GM12878 (cell line): Measurements from ENCODE around the gene COL6A1. TPM values are rescaled to one million over a fixed set of nuclear protein-coding genes. Genes with fewer than 3 reads are reported as not detected.

Source experiments
- ATAC-seq: fragments of 200-7000 bp; cut with Tn5 transposase; 3 replicates; pipeline ENCODE4 v1.9.1; 2020; ENCODE audit warnings: mild to moderate bottlenecking, moderate library complexity
- BruUV-seq: library from RNA; stranded (reverse); fragments of 400-500 nt; replicated peaks from 2 replicates; lab custom pipeline; 2021; lab: Mats Ljungman, UMichigan
- CTCF ChIA-PET: fragments of 300-600 bp; sonication (Branson Sonifier 250); formaldehyde crosslinking; extraction: SDS; loops from one replicate; lab custom pipeline; 2021; ENCODE audit warnings: inconsistent platforms; lab: Yijun Ruan, JAX
- POLR2A ChIA-PET: fragments of 350-600 bp; formaldehyde crosslinking; extraction: SDS; loops from one replicate; lab custom pipeline; 2021; ENCODE audit warnings: inconsistent platforms; lab: Charles Lee
- RAD21 ChIA-PET: fragments of 300-600 bp; sonication (Branson Sonifier 250); formaldehyde crosslinking; loops from one replicate; lab custom pipeline; 2023; ENCODE audit warnings: antibody characterized with exemption; ENCODE audit not compliant: unreplicated experiment; lab: Charles Lee
- SMC1A ChIA-PET: fragments of 300-600 bp; sonication (Branson Sonifier 250); formaldehyde crosslinking; loops from one replicate; lab custom pipeline; 2023; ENCODE audit not compliant: unreplicated experiment, uncharacterized antibody; lab: Charles Lee
- DNase-seq: peaks from one replicate; pipeline ENCODE4 v3.0.0-alpha.2; 2011; ENCODE audit warnings: low read depth, low spot score
- FAIRE-seq: peaks from 3 replicates; lab custom pipeline; 2011; peaks lifted over from hg19 to GRCh38; lab: Jason Lieb, UNC
- H2AFZ ChIP-seq: 2 replicates; pipeline ENCODE4 v1.6.0; 2011; ENCODE audit warnings: low read depth, low read length, control low read depth; ENCODE audit not compliant: control insufficient read depth
- H3K27ac ChIP-seq: 2 replicates; pipeline ENCODE4 v1.5.1; 2011; ENCODE audit warnings: control low read depth; ENCODE audit not compliant: control insufficient read depth, insufficient read depth
- H3K27me3 ChIP-seq, 2 experiments: replicated peaks in 1 of 2; 2 replicates each; pipeline versions ENCODE4 v1.6.0 to v1.6.1; 2011; ENCODE audit warnings: low read length in 1 of 2; ENCODE audit not compliant: control insufficient read depth in 2 of 2, insufficient read depth in 2 of 2
- H3K36me3 ChIP-seq, 2 experiments: 2 replicates each; pipeline ENCODE4 v1.5.1; 2011; ENCODE audit warnings: low read length in 1 of 2; ENCODE audit not compliant: control insufficient read depth in 2 of 2, insufficient read depth in 2 of 2
- H3K4me1 ChIP-seq: 2 replicates; pipeline ENCODE4 v1.6.1; 2011; ENCODE audit warnings: mild to moderate bottlenecking, low read length, moderate library complexity, mixed read lengths; ENCODE audit not compliant: control insufficient read depth, insufficient read depth
- H3K4me2 ChIP-seq: 2 replicates; pipeline ENCODE4 v1.6.0; 2011; ENCODE audit warnings: control low read depth; ENCODE audit not compliant: control insufficient read depth, insufficient read depth
- H3K4me3 ChIP-seq: fragments of 200-600 bp; sonication (generic); 2 replicates; pipeline ENCODE4 v1.5.1; 2016
- H3K79me2 ChIP-seq: 2 replicates; pipeline ENCODE4 v1.6.0; 2011; ENCODE audit warnings: low read length; ENCODE audit not compliant: control insufficient read depth, insufficient read depth
- H3K9ac ChIP-seq: 2 replicates; pipeline ENCODE4 v1.8.0; 2011; ENCODE audit warnings: low read length, control low read depth, mixed read lengths; ENCODE audit not compliant: control insufficient read depth, insufficient read depth
- H3K9me3 ChIP-seq: replicated peaks from 3 replicates; pipeline ENCODE4 v1.5.1; 2011; ENCODE audit warnings: mild to moderate bottlenecking, low read length; ENCODE audit not compliant: control insufficient read depth, insufficient read depth
- H4K20me1 ChIP-seq: 2 replicates; pipeline ENCODE4 v1.6.0; 2011; ENCODE audit not compliant: control insufficient read depth, insufficient read depth
- BMI1 ChIP-seq: fragments of 450-650 bp; IDR thresholded peaks from 2 replicates; pipeline ENCODE4 v1.6.1; 2016; ENCODE audit warnings: mild to moderate bottlenecking, moderate library complexity, borderline replicate concordance
- CEBPZ ChIP-seq: fragments of 150-350 bp; IDR thresholded peaks from 2 replicates; pipeline ENCODE4 v1.6.1; 2016; ENCODE audit warnings: low read depth, low read length
- CUX1 ChIP-seq: IDR thresholded peaks from 2 replicates; pipeline ENCODE4 v1.6.1; 2012; ENCODE audit warnings: improper control_type of control experiment, low read depth, low read length; ENCODE audit not compliant: insufficient replicate concordance
- PAX8 ChIP-seq: fragments of 450-650 bp; IDR thresholded peaks from 2 replicates; pipeline ENCODE4 v1.6.1; 2017; ENCODE audit warnings: mild to moderate bottlenecking, moderate library complexity
- PKNOX1 ChIP-seq: fragments of 450-650 bp; IDR thresholded peaks from 2 replicates; pipeline ENCODE4 v1.6.1; 2016; ENCODE audit warnings: mild to moderate bottlenecking
- POU2F2 ChIP-seq: IDR thresholded peaks from 3 replicates; pipeline ENCODE4 v1.6.1; 2011; ENCODE audit warnings: low read depth, mild to moderate bottlenecking, low read length, borderline replicate concordance
- SIX5 ChIP-seq: IDR thresholded peaks from 2 replicates; pipeline ENCODE4 v1.6.1; 2011; ENCODE audit warnings: mild to moderate bottlenecking, low read depth, low read length, moderate library complexity; ENCODE audit not compliant: severe bottlenecking
- SPI1 ChIP-seq: IDR thresholded peaks from 2 replicates; pipeline ENCODE4 v1.6.1; 2011; ENCODE audit warnings: low read depth, mild to moderate bottlenecking, low read length, moderate library complexity, borderline replicate concordance; ENCODE audit not compliant: insufficient read depth
- SUZ12 ChIP-seq: fragments of 200-600 bp; sonication (generic); IDR thresholded peaks from one replicate; pipeline ENCODE4 v1.6.1; 2018; ENCODE audit warnings: antibody characterized with exemption, mild to moderate bottlenecking; ENCODE audit not compliant: unreplicated experiment
- TCF3 ChIP-seq: IDR thresholded peaks from 2 replicates; pipeline ENCODE4 v1.6.1; 2012; ENCODE audit warnings: low read depth, mild to moderate bottlenecking, low read length, borderline replicate concordance; ENCODE audit not compliant: insufficient read depth
- TCF7 ChIP-seq: IDR thresholded peaks from 2 replicates; pipeline ENCODE4 v1.6.1; 2014; ENCODE audit warnings: antibody characterized with exemption, borderline replicate concordance
- YY1 ChIP-seq: IDR thresholded peaks from 2 replicates; pipeline ENCODE4 v1.6.1; 2011; ENCODE audit warnings: low read depth, mild to moderate bottlenecking, low read length
- ZNF24 ChIP-seq: fragments of 450-650 bp; IDR thresholded peaks from 2 replicates; pipeline ENCODE4 v1.6.1; 2017; ENCODE audit warnings: antibody characterized with exemption, mild to moderate bottlenecking
- WGBS: methylation state at CpG from one replicate; pipeline ENCODE4 v1.1.6; 2016; ENCODE audit warnings: low lambda C conversion rate; ENCODE audit not compliant: insufficient replicate concordance, insufficient coverage; ENCODE audit errors: missing lambda C conversion rate; 5-methylcytosine and 5-hydroxymethylcytosine counted together
- in situ Hi-C: fragments of 300-500 bp; cut with MboI; formaldehyde crosslinking; loops from 9 replicates; pipeline ENCODE4 v1.14.3; 2018; ENCODE audit warnings: mixed read lengths
- intact Hi-C: fragments of 100-400 bp; cut with micrococcal nuclease; formaldehyde crosslinking; loops from one replicate; pipeline ENCODE4 v1.14.2; 2022; ENCODE audit not compliant: unreplicated experiment
- polyA plus RNA-seq, 11 experiments: library from polyadenylated mRNA; depleted of rRNA in 4 of 11; unstranded in 6 of 11; stranded (reverse) in 5 of 11; fragments of >200 nt; fragmentation: Nextera tagmentation in 4 of 11; fragmentation: Illumina TruSeq in 1 of 11; extraction: Ambion mirVana in 4 of 11; extraction: Trizol in 1 of 11; gene quantifications; 1 replicate in 1 of 11; 2 replicates in 10 of 11; pipeline versions ENCODE4 v1.2.1 to v1.2.3, GENCODE V29; 2011 to 2016; ENCODE audit warnings: inconsistent platforms in 2 of 11, missing spikeins in 2 of 11, low read depth in 1 of 11
- total RNA-seq, 4 experiments: library from RNA; depleted of rRNA in 3 of 4; stranded (reverse); fragments of >200 nt in 3 of 4; fragmentation: Illumina TruSeq in 1 of 4; extraction: Trizol in 1 of 4; gene quantifications; 2 replicates each; pipeline versions ENCODE4 v1.2.1 to v1.2.3, GENCODE V29; 2013 to 2021

Gene COL6A1
- total and polyA plus RNA-seq, 10 of the 15 experiments (the other 5 are each of a cell fraction or from before 2014, with no cell fraction given): 0.12 to 1.3 (median 0.20) TPM; not detected in 7

GRCh38 chr21:45950740-45951515 lies 30.6 kb upstream of the COL6A1 start (continued):
- TF ChIP-seq CUX1: no peak
- TF ChIP-seq SPI1: no peak
- TF ChIP-seq YY1: no peak
- no peak for TF ChIP-seq TCF3
- TF ChIP-seq TCF7: no peak
- TF ChIP-seq PAX8: no peak
- TF ChIP-seq, all 136 proteins: peak for 0

- Histone ChIP-seq H2AFZ (no peak overlapping the region), H3K9ac (no peak overlapping the region), H3K27me3 (no peaks in the 10 kb centered on the region), H4K20me1 (no peaks in the 10 kb centered on the region), H3K9me3 (no peaks in the 10 kb centered on the region), H3K4me1 (no peaks in the 10 kb centered on the region), H3K4me2 (no peak overlapping the region), H3K79me2 (no peaks in the 10 kb centered on the region), H3K4me3 (no peak overlapping the region), H3K27ac (no peak overlapping the region), H3K36me3 (no peaks in the 10 kb centered on the region)
- ChIA-PET SMC1A (no interaction called here), POLR2A (no interaction called here), CTCF (no interaction called here), RAD21 (no interaction called here)
- DNase-seq (no peak), ATAC-seq (no peak), FAIRE-seq (no peak)
- intact Hi-C loops (no loop called here), in situ Hi-C loops (no loop called here)
- BruUV-seq: no TSS peak
- WGBS: 59% methylated on average over 15 of the region's 15 CpGs
- TF ChIP-seq CEBPZ (no peak), PKNOX1 (no peak), BMI1 (no peak), SIX5 (no peak), SUZ12 (no peak), ZNF24 (no peak), POU2F2 (no peak)
These were observed 29.9 kb upstream of the COL6A1 start for GRCh38 chr21:45951676-45952075.
